B cell (primary cell): ENCODE results near the gene CELF4. TPM values are rescaled to one million over a fixed set of nuclear protein-coding genes. Genes with fewer than 3 reads are reported as not detected.

Source experiments
- ATAC-seq: fragments of 200-7000 bp; cut with Tn5 transposase; one replicate; pipeline ENCODE4 v1.10.0; 2021; ENCODE audit warnings: low read depth, mild to moderate bottlenecking, moderate number of reproducible peaks, moderate library complexity
- CTCF ChIA-PET: fragments of 350-600 bp; sonication (Branson Sonifier 250); formaldehyde crosslinking; loops from one replicate; lab custom pipeline; 2021; ENCODE audit warnings: antibody characterized with exemption, inconsistent platforms; lab: Charles Lee
- POLR2A ChIA-PET: fragments of 350-600 bp; sonication (Branson Sonifier 250); formaldehyde crosslinking; loops from one replicate; lab custom pipeline; 2021; ENCODE audit warnings: antibody characterized with exemption; lab: Charles Lee
- DNase-seq: peaks from one replicate; pipeline ENCODE4 v3.0.0; 2013
- H2AFZ ChIP-seq: 2 replicates; pipeline ENCODE4 v1.6.1; 2012; ENCODE audit warnings: mild to moderate bottlenecking, low read depth, low read length; ENCODE audit not compliant: insufficient read depth, poor library complexity, severe bottlenecking
- H3K27ac ChIP-seq, 2 donors: 1 replicate in 1 of 2; 2 replicates in 1 of 2; pipeline ENCODE4 v1.5.1; 2012 to 2013; ENCODE audit warnings: low read length in 2 of 2, mild to moderate bottlenecking in 2 of 2, moderate library complexity in 1 of 2
- H3K27me3 ChIP-seq, 4 experiments: fragments of 200-600 bp in 1 of 4; sonication (generic) in 1 of 4; replicated peaks in 1 of 4; 1 replicate in 2 of 4; 2 replicates in 2 of 4; pipeline versions ENCODE4 v1.6.1 to v1.7.0; 2013 to 2016; ENCODE audit warnings: low read length in 3 of 4, mild to moderate bottlenecking in 2 of 4, mixed read lengths in 1 of 4, moderate library complexity in 1 of 4; ENCODE audit not compliant: insufficient read depth in 4 of 4, control insufficient read depth in 3 of 4; ENCODE audit errors: control extremely low read depth in 1 of 4
- H3K36me3 ChIP-seq, 2 experiments: replicated peaks in 1 of 2; 1 replicate in 1 of 2; 2 replicates in 1 of 2; pipeline versions ENCODE4 v1.6.1 to v1.7.1; 2013; ENCODE audit warnings: low read length in 1 of 2; ENCODE audit not compliant: insufficient read depth in 2 of 2, control insufficient read depth in 1 of 2; ENCODE audit errors: control extremely low read depth in 1 of 2, extremely low read depth in 1 of 2
- H3K4me1 ChIP-seq, 2 donors: fragments of 200-600 bp in 1 of 2; sonication (generic) in 1 of 2; 1 replicate in 1 of 2; 2 replicates in 1 of 2; pipeline versions ENCODE4 v1.5.1 to v1.6.1; 2013 to 2017; ENCODE audit warnings: low read length in 2 of 2; ENCODE audit not compliant: control insufficient read depth in 2 of 2, insufficient read depth in 2 of 2
- H3K4me2 ChIP-seq: replicated peaks from 2 replicates; pipeline ENCODE3; 2012; ENCODE audit warnings: mild to moderate bottlenecking, low read depth, low read length; ENCODE audit not compliant: poor library complexity, severe bottlenecking
- H3K4me3 ChIP-seq, 5 experiments: fragments of 200-600 bp in 1 of 5; sonication (generic) in 1 of 5; 1 replicate in 3 of 5; 2 replicates in 2 of 5; pipeline versions ENCODE4 v1.5.1 to v1.7.0; 2011 to 2016; ENCODE audit warnings: low read length in 4 of 5, mild to moderate bottlenecking in 4 of 5, low read depth in 2 of 5, control low read depth in 1 of 5, moderate library complexity in 1 of 5; ENCODE audit not compliant: insufficient read depth in 1 of 5; ENCODE audit errors: control extremely low read depth in 1 of 5, extremely low read depth in 1 of 5
- H3K79me2 ChIP-seq: fragments of 200-600 bp; sonication (generic); one replicate; pipeline ENCODE4 v1.6.0; 2016; ENCODE audit warnings: low read length; ENCODE audit not compliant: control insufficient read depth, insufficient read depth
- H3K9ac ChIP-seq: fragments of 200-600 bp; sonication (generic); 2 replicates; pipeline ENCODE4 v1.6.1; 2017; ENCODE audit warnings: mild to moderate bottlenecking, low read length, moderate library complexity
- H3K9me3 ChIP-seq, 3 donors: one replicate each; pipeline versions ENCODE4 v1.6.1 to v1.7.1; 2013; ENCODE audit warnings: low read length in 2 of 3; ENCODE audit not compliant: control insufficient read depth in 2 of 3, insufficient read depth in 1 of 3; ENCODE audit errors: control extremely low read depth in 1 of 3
- H4K20me1 ChIP-seq: 2 replicates; pipeline ENCODE4 v1.6.0; 2012; ENCODE audit warnings: mild to moderate bottlenecking, low read length; ENCODE audit not compliant: insufficient read depth, control insufficient read depth, poor library complexity, severe bottlenecking
- H3K27ac Mint-ChIP-seq: one replicate; pipeline ENCODE4 v1.8.0; 2021; ENCODE audit warnings: mixed read lengths
- H3K27me3 Mint-ChIP-seq: one replicate; pipeline ENCODE4 v1.8.0; 2021; ENCODE audit warnings: mixed read lengths
- H3K4me1 Mint-ChIP-seq: one replicate; pipeline ENCODE4 v1.8.0; 2021; ENCODE audit warnings: mixed read lengths
- H3K4me3 Mint-ChIP-seq: one replicate; pipeline ENCODE4 v1.8.0; 2021; ENCODE audit warnings: mixed read lengths
- H3K9me3 Mint-ChIP-seq: one replicate; pipeline ENCODE4 v1.8.0; 2022; ENCODE audit warnings: mixed read lengths; ENCODE audit not compliant: insufficient read depth
- EZH2 ChIP-seq: IDR thresholded peaks from 2 replicates; pipeline ENCODE4 v1.6.1; 2012; ENCODE audit warnings: borderline replicate concordance, low read depth, mild to moderate bottlenecking, moderate library complexity, low read length; ENCODE audit not compliant: insufficient read depth, poor library complexity, severe bottlenecking
- WGBS: methylation state at CpG from one replicate; pipeline ENCODE4 v1.1.5; 2013; ENCODE audit warnings: missing lambda C conversion rate; ENCODE audit not compliant: insufficient coverage; 5-methylcytosine and 5-hydroxymethylcytosine counted together
- intact Hi-C: fragments of 100-400 bp; cut with micrococcal nuclease; formaldehyde crosslinking; loops from one replicate; pipeline ENCODE4 v1.10.0; 2022
- polyA plus RNA-seq: library from polyadenylated mRNA; depleted of rRNA; stranded (reverse); fragments of >200 nt; gene quantifications from 2 replicates; pipeline ENCODE4 v1.2.3, GENCODE V29; 2012
- total RNA-seq, 2 donors: library from RNA; stranded (reverse); fragments of 120-200 nt in 1 of 2; gene quantifications; 1 replicate in 1 of 2; 2 replicates in 1 of 2; pipeline versions ENCODE4 v1.2.3 to v1.2.4, GENCODE V29; 2013 to 2022
- TF ChIP-seq, protein P1 (sequence below): fragments of 200-600 bp; IDR thresholded peaks from one replicate; pipeline ENCODE4 v1.8.0; 2022; ENCODE audit warnings: antibody characterized with exemption, mild to moderate bottlenecking

The CELF4 gene
- total and polyA plus RNA-seq, 2 donors (not counting 1 experiment from before 2014, with no cell fraction given): not detected

DNA sequence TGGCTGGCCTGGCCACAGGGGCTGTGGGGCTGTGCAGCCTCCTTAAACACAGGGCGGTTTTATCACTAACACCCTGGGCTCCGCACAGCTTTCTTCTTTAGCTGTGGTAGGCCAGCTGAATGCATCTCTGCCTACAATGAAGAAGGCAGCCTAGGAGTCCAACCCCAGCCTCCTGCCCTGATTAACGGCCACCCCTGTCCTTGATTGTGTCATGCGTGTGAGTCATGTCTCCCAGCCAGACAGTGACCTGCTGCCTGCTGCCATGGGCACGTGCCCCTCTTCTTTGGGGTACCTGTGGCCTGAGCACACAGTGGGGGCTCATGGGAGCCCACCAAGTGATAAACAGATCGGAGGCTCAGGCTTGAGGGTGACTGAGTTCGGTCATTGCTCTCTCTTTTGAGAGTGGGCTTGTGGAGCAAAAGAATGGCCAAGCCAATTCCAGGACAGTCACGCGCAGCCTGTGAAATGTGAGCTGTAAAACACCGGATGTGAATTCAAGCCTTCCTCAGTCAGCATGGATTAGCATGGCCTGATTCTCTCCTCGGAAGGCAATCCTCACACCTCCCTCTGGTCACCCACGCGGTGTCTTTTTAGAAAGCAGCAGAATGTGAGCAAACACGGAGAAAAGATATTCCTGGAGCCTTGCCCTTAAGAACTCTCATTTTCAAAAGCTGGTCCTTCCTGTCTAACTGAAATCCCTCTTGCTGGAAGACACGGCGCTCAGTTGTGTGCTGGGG, 144.1 kb downstream of the CELF4 start:
- Histone ChIP-seq H3K4me3 (no peak overlapping the region), H3K4me2 (no peak overlapping the region), H3K4me1 (no peaks in the 10 kb centered on the region), H3K27ac (no peak overlapping the region), H3K36me3 (no peaks in the 10 kb centered on the region), H3K27me3 (peaks cover 0 to 3% (median 0%) of the 10 kb centered on the region in 4 experiments), H3K79me2 (no peaks in the 10 kb centered on the region), H4K20me1 (no peaks in the 10 kb centered on the region), H2AFZ (no peak overlapping the region), H3K9me3 (peaks cover 0 to 4% (median 0%) of the 10 kb centered on the region in 3 donors), H3K9ac (no peak overlapping the region)
- H3K9me3 Mint-ChIP-seq: no peaks in the 10 kb centered on the region
- TF ChIP-seq EZH2: no peak
- TF ChIP-seq, protein P1, sequence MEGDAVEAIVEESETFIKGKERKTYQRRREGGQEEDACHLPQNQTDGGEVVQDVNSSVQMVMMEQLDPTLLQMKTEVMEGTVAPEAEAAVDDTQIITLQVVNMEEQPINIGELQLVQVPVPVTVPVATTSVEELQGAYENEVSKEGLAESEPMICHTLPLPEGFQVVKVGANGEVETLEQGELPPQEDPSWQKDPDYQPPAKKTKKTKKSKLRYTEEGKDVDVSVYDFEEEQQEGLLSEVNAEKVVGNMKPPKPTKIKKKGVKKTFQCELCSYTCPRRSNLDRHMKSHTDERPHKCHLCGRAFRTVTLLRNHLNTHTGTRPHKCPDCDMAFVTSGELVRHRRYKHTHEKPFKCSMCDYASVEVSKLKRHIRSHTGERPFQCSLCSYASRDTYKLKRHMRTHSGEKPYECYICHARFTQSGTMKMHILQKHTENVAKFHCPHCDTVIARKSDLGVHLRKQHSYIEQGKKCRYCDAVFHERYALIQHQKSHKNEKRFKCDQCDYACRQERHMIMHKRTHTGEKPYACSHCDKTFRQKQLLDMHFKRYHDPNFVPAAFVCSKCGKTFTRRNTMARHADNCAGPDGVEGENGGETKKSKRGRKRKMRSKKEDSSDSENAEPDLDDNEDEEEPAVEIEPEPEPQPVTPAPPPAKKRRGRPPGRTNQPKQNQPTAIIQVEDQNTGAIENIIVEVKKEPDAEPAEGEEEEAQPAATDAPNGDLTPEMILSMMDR: no peak
- WGBS: 89% methylated on average over 14 of the region's 16 CpGs
- no peak for DNase-seq
- no peak for ATAC-seq
- H3K4me3 Mint-ChIP-seq: no peak overlapping the region
- H3K27me3 Mint-ChIP-seq: peaks cover 13% of the 10 kb centered on the region
- POLR2A ChIA-PET: no interaction called here
- no peak overlapping the region for H3K27ac Mint-ChIP-seq
- no peaks in the 10 kb centered on the region for H3K4me1 Mint-ChIP-seq
- CTCF ChIA-PET: interaction anchor here (0.7 kb wide), 1 partner anchor 580 kb away, joined by 3 read pairs; no protein-coding TSS in a partner anchor
- intact Hi-C loops: no loop called here

DNA sequence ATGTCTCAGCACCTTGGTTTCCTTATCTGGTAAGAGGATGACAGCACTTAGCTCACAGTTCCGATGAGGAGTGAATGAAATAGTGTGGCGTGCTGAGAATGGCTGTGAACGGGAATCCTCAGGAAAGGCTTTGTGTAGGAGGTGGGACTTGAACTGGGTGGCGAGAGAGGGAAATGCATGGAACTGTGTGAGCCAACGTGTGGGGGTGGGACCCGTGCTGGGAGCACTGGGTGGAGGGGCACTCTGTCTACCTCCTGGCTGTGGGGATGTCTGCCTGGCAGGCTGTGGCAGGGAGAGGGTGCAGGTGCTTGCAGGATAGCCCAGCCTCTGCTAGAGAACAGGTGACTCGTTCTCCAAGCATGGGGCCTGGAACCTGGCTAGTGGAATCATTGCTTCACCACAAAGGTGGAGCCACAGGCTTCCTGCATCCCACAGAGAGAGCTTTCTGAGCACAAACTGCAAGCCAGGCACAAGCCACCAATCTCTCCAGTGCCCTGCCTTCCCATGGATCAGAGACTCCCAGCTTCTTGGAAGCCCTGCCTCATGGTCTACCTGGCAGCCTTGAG, 145.2 kb downstream of the CELF4 start:
- intact Hi-C loops: no loop called here
- ChIA-PET POLR2A (no interaction called here), CTCF (no interaction called here)
- no peaks in the 10 kb centered on the region for H3K9me3 Mint-ChIP-seq
- 81% methylated on average over 7 of the region's 7 CpGs for WGBS
- no peak for TF ChIP-seq EZH2
- TF ChIP-seq, protein P1: no peak
- H2AFZ ChIP-seq: no peak overlapping the region
- no peak overlapping the region for H3K4me2 ChIP-seq
- H3K27me3 ChIP-seq: peaks cover 0 to 3% (median 0%) of the 10 kb centered on the region in 4 experiments
- peaks cover 0 to 8% (median 0%) of the 10 kb centered on the region in 3 donors for H3K9me3 ChIP-seq
- peaks cover 13% of the 10 kb centered on the region for H3K27me3 Mint-ChIP-seq
- no peaks in the 10 kb centered on the region for H3K4me1 Mint-ChIP-seq
- no peak overlapping the region for H3K27ac ChIP-seq
- no peak for DNase-seq
- H3K27ac Mint-ChIP-seq: no peak overlapping the region
- no peaks in the 10 kb centered on the region for H3K4me1 ChIP-seq
- no peak overlapping the region for H3K9ac ChIP-seq
- no peak for ATAC-seq
- no peaks in the 10 kb centered on the region for H3K79me2 ChIP-seq
- H3K4me3 Mint-ChIP-seq: no peak overlapping the region
- no peak overlapping the region for H3K4me3 ChIP-seq
- no peaks in the 10 kb centered on the region for H3K36me3 ChIP-seq
- H4K20me1 ChIP-seq: no peaks in the 10 kb centered on the region
